HG02759 (cell line): ENCODE measurements around the gene CFAP44.
"Not testable (repeated sequence)": the region's sequence is repeated elsewhere in the genome, so short reads cannot be mapped to it uniquely, and the experiment has no call there.

Experiments
- ATAC-seq: cut with Tn5 transposase; IDR thresholded peaks from one replicate; pipeline ENCODE4 v1.9.1; 2021; ENCODE audit warnings: mild to moderate bottlenecking, moderate library complexity; ENCODE audit not compliant: unreplicated experiment

The CFAP44 gene, protein sequence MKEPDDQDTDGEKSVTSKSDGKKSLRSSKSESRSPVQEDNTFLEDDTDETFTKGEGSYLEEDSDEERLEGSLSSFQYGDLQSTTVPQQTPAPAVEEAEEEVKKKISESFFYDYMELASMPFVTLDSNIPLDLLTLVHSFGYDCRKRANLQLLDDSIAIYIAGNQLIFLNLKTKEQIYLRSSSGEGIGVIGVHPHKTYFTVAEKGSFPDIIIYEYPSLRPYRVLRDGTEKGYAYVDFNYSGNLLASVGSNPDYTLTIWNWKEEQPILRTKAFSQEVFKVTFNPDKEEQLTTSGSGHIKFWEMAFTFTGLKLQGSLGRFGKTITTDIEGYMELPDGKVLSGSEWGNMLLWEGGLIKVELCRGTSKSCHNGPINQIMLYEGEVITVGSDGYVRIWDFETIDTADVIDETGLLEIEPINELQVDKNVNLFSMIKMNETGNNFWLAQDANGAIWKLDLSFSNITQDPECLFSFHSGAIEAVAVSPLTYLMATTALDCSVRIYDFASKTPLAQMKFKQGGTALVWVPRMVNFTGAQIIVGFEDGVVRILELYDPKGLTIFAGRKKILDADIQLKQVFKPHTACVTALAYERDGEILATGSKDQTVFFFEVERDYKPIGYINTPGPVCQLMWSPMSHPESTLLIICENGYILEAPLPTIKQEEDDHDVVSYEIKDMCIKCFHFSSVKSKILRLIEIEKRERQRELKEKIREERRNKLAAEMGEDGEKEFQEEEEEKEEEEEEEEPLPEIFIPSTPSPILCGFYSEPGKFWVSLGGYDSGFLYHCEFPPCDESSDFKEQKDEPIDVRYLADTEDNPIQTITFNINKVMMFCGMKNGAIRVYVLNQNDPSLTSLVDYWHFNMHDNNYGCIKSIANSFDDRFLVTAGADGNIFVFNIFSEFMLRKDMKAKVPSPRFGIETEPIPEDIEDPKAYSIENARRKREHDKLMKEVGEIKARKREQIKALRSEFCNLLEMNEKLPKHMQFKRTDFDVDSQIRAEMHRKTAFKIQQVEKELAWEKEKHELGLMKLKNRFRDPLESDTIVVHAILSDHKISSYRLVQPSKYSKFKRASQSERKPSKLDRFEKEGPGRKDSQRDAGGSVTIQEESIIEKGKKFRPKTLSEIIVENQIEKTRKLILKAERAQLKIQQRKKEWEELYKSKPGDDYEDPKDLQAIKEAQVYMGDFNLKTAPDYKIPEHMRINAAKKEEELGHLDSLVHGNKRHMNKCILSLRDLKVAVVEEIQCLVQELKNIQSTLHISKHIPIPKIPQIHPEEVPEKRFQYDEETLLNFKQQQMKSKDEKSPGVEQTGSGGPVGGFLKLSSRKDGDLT (N-terminal part only)

DNA sequence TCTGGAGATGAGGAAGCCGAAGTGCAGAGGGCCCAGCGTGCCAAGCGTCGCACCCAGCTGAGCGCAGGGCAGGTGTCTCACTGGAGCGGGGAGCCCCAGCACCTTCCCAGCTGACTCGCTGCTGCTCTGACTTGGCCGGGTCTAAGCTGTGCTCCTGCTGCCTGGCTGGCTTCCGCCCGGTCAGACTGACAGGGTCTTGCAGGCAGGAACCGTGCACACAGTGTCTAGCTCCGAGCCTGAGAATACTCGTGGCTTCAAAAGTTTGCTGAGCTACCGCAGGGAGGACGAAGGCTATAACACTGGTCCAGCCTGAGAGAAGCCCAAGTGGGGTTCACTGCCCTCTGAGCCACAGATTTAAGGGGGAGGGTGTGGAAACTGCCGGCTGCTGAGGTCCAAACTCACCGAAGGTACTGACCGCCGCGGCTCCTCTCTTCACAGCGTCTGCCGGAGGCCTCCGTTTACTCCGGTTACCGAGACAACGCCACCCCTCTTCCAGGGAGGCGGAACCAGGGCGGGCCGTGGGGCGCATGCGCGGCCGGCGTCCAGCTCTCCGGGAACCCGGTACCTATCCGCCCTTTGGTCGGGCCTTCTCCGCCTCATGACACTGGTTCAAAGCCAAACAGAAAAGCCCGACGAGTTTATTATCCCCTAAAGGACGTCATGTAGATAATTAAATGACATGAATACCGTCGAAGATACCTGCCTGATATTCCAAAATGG is at the start of gene CFAP44:
TSS of gene CFAP44 (minus strand) at position 443 of the 720 bp plus-strand sequence. CDS start 7,829 bp downstream, outside the sequence.
- no peak for ATAC-seq

DNA sequence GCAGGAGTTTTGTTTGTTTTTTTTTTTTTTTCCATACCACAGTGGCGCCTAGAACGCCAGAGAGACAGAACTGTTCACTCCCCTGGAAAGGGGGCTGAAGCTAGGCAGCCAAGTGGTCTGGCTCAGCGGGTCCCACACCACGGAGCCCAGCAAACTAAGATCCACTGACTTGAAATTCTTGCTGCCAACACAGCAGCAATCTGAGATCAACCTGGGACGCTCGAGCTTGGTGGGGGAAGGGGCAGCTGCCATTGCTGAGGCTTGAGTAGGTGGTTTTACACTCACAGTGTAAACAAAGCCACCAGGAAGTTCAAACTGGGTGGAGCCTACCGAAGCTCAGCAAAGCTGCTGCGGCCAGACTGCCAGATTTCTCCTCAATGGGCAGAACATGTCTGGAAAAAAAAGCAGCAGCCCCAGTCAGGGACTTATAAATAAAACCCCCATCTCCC is 43.9 kb upstream of the CFAP44 start:
- no peak for ATAC-seq

DNA sequence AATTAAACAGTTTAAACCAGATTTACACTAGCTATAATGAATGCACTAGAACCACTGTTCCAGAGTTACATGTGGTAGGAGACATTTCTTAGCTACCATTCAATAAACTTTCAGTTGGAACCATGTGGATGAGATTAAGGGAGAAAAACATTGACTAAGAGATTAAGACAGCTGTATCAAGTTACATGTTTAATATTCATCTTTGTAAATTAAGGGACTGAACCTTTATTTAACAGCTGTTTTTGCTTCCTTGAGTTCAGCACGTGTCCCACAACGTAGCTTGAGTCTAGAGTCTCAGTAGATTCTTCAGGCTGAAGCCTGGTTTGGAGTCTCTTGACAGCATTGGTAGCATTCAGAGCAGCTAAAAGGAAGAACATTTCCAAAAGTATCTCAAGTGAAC is 27.2 kb upstream of the CFAP44 start:
- ATAC-seq = no peak

DNA sequence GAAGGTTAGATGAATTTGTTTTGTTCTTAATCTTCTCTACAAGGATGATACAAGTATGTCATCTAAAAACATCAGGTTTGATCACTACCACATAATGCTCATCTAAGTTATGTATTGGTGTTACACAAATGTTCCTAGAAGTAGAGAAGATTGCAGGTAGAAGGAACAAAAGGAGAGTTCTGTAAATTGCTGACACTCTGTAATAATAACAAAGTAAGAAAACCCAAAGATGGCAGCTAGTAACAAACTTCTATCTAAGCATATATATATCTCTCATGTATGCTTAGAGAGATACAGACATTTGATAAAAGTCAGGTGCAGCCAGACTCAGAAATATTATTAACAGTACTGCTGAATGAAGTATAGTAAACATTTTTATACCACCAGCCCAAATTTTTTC is 20.2 kb upstream of the CFAP44 start:
- ATAC-seq = no peak

DNA sequence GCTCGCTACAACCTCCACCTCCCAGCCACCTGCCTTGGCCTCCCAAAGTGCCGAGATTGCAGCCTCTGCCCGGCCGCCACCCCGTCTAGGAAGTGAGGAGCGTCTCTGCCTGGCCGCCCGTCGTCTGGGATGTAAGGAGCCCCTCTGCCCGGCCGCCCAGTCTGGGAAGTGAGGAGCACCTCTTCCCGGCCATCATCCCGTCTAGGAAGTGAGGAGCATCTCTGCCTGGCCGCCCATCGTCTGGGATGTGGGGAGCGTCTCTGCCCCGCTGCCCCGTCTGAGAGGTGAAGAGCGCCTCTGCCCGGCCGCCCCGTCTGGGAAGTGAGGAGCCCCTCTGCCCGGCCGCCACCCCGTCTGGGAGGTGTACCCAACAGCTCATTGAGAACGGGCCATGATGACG is 17.3 kb upstream of the CFAP44 start:
- not testable (repeated sequence) for ATAC-seq

DNA sequence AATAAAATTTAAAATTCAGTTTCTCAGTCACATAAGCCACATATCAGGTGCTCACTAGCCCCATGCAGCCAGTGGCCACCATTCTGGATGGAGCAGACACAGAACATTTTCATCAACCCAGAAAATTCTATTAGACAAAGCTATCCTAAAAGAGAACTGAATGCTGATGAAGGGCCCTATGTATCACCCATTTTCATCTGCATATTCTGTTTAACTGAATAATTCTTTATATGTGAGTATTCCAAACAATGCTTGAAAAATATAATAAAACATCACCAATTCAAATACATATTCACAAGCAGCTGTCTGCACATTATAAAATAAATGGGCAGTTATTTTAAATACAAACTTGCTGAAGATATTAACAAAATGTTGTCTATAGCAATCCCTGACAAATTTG is 14.2 kb upstream of the CFAP44 start:
- ATAC-seq = no peak

DNA sequence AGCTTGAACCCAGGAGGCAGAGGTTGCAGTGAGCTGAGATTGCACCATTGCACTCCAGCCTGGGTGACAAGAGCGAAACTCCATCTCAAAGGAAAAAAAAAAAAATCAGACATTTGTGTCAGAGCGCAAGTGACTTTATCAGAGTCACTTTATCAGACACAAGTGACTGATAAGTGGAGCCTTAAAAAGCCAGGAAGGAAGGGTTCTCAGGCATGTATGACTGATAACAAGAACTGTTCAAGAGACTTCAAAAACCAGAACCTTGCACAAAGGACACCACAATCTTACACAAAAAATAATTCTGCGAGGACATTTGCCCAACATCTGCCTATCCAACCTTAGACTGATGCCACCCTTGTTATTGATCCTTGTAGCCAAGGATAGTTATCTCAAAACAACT is 13.3 kb upstream of the CFAP44 start:
- no peak for ATAC-seq

DNA sequence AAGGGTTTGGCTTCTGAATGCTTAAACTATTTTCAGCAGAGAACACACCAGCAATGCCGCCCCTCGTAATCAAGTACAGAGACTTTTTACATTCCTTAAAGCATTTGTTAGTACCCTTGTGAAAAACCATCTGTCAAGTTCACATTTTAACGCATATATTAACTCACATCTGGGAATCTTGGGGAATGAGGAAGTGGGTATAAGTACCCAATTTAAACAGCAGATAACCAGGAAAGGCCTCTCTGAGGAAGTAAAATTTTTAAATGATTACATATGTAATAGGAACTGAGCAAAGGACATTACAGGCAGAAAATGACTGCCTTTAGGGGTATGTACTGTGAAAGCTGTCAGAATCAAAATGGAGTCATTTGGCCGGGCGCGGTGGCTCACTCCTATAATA is 12.8 kb upstream of the CFAP44 start:
- no peak for ATAC-seq

DNA sequence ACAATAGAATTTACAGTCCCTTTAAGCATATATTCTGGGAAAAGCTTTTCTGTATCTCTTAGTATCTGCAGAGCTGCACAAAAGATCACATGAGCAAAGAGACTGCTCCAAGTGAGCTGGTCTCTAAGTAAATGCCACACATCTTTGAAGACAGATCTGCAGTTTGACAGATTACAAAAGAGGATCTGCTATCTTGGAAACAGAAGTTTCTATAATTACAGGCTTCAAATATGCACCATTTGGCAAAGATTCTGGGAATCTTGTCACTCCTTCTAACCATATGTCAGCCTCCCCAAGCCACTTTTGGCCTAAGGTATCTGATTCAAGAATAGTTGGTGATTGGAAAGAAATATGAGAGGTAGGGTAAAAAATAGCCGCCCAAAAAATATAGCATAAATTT is 9.6 kb upstream of the CFAP44 start:
- ATAC-seq = no peak

DNA sequence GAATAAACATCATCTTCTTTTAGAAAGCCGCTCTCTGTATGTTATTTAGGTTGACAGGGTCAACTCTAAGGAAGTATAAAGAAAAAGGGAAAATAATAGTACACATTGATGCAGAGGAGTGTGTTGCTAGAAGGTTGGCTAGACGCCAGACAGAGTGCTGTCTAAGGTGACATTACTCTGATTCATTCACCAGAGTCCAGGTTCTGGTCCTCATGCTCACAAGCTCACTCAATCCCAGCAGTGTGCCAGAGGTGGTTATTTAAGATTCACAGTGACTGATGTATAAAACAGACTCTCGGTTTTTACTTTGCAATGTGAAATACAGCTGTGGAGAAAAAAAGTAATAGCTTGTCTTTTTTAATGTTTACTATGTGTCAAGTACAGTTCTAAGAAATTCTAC is 1.7 kb downstream of the CFAP44 start:
- no peak for ATAC-seq

DNA sequence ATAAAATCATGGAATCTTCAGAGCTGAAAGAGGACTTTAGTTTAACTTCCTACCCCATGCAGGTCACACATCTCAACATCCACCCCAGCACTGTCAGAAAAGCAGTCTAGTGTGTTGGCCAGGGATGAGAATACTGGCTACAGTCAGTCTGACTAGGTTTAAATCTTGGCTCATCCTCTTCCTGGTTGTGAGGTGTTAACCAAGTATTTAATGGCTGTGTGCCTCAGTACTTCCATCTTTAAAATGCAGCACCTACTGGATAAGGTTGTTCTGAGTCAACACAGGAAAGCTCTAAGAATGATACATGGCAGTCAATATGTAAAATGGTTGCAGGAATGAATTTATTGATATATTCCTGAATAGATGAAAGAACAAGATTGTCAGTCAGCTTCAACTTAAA is 3.1 kb downstream of the CFAP44 start:
- ATAC-seq = no peak

DNA sequence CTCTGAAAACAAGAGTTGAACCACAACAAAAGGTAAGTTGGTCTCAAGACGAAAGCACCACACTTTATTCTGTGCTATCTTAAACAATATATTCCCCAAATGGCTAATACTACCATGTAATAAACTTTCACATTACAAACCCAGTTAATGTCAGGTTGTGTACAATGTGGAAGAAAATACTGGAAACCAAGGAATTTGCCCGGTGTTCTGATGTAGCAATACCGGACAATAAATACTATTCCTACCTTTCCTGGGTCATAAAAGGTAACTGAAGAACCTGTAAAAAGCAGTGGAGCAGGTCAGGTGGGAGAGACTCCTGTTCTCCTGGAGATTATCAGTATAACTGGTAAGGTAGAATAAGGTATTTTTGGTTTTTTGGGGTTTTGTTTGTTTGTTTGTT is 3.9 kb downstream of the CFAP44 start:
- ATAC-seq = no peak

DNA sequence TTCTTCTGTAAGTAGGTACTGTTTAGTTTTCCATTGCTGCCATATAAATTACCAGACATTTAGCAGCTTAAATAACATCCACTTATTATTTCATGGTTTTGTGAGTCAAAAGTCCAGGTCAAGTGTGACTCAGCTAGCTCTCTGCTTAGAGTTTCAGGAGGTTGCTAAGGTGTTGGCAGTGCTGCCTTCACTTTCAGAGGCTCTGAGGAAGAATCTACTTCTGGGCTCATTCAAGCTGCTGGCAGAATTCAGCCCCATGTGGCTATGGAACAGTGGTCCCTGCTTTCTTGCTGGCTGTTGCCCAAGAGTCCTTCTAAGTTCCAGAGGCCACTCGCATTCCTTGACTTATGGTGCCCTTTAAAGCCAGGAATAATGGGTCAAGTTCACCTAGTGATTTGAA is 4.5 kb downstream of the CFAP44 start:
- no peak for ATAC-seq

DNA sequence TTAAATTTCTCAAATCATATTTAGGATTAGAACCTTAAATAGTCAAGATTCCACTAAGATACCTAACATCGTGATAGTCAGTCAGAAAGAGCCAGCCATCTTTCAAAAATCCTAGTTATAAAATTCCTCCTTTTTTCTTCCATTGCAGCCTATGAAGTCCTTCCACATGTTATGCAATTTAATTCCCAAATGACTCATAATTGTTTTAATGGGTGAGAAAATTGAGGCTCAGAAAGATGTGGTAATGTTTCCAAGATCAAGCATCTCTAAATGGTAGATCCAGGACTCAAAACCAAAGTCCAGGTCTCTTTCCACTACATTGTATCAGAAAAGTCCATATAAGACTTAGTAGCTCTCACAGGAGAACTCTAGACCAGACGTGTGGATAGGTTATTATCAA is 9.5 kb downstream of the CFAP44 start:
- ATAC-seq = no peak

DNA sequence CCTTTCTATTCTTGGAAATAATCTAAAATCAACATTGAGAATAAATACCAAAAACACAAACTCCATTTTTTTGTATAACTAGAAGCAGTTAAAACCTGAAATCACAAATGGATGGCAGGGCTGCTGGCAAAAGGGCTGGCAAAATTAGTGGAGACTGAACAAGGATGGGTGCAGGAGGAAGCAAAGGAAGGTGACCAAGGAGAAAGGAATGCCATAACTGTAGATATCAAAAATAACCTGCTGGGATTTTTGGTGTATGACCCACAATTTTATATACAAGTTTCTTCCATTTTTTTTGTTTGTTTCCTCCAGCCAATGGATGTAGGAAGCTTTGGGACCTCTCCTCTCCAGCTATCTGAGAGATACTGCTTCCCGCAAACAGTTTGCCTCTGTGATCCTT is 12.7 kb downstream of the CFAP44 start:
- ATAC-seq = no peak

DNA sequence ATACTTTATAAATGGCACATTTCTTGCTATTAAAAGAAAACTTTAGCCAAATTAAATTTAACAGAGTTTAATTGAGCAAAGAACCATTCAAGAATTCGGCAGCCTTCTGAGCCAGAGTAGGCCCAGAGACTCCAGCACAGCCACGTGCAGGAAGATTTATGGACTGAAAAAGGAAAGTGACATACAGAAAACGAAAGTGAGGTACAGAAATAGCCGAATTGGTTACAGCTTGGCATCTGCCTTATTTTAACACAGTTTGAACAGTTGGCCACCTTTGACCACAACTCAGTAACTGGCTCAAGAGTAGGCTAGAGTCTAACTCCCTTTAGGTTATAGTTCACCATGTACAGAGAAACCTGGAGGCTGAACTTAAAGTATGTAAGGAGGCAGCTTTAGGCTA is 17.6 kb downstream of the CFAP44 start:
- ATAC-seq = peak; percentile 69

DNA sequence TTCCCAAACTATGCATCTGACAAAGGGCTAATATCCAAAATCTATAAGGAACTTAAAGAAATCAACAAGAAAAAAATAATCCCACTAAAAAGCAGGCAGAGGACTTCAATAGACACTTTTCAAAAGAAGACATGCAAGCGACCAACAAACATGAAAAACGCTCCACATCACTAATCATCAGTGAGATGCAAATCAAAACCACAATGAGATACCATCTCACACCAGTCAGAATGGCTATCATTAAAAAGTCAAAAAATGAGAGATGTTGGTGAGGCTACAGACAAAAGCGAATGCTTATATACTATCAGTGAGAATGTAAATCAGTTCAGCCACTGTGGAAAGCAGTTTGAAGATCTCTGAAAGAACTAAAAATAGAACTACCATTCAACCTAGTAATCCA is 20.2 kb downstream of the CFAP44 start:
- no peak for ATAC-seq

DNA sequence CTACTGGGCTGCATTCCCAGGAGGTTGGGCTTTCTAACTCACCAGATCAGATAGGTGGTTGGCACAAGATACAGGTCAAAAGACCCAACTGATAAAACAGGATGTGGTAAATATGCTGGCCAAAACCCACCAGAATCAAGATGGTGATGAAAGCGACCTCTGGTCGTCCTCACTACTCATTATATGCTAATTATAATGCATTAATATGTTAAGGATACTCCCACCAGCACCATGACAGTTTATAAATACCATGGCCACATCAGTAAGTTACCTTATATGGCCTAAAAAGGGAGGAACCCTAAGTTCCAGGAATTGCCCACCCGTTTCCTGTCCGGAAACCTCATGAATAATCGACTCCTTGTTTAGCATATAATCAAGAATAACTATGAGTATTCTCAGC is 31.6 kb downstream of the CFAP44 start:
- no peak for ATAC-seq

DNA sequence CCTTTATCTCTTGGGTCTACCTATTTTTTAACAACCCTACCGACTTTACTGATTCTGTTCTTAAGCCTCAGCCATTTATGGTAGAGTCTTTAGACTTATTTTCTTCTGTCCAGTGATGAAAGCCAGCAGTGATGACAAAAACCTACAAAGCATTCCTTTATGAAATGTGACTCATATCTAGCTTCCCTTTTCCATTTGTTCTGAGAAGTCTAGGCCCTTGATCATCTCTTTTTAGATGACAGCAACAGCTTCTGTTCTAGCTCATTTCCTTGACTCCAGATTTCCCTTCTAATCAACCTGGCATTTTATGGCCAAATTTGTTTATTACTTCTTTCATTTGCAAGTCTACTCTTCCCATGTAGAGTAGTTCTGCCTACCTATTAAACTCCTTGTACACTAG is 36.1 kb downstream of the CFAP44 start:
- ATAC-seq = no peak

DNA sequence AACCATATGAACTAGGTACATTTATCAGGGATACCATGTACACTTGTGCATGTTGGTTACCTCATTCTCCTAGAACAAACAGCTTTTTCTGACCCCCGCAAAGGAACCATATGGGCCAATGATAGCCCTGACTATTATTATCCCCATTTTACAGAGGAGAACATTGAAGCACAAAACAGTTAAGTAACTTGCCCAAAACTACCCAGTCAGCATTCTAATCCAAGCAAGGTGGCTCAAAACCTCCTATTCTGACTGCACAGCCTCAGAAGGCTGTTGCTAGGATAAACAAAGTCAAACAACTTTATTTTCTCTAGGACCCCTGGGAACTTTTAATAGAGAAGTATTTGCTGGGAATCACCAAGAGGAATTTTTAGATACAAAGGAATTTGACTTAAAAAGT is 36.7 kb downstream of the CFAP44 start:
- ATAC-seq = no peak
